Measurements from ENCODE around the gene GLUL. TPM values are rescaled to one million over a fixed set of nuclear protein-coding genes. Genes with fewer than 3 reads are reported as not detected.

The GLUL gene
- total and polyA plus RNA-seq, 2 of the 4 experiments (the other 2 are of a cell fraction): 131 to 385 TPM

GRCh38 chr1:182391362-182392049 lies at the start of gene GLUL (continued):
- TF ChIP-seq CEBPB (IDR thresholded peaks at IDR 0.05; ENCODE audit: low read depth, low read length): no peak
- TF ChIP-seq NFE2L2 (IDR thresholded peaks at IDR 0.05; ENCODE audit: low read depth, low read length): no peak
- TF ChIP-seq BHLHE40 (IDR thresholded peaks at IDR 0.05; ENCODE audit: low read depth, low read length): no peak
- peak; percentile 84 for TF ChIP-seq MAZ (IDR thresholded peaks at IDR 0.05; ENCODE audit: borderline replicate concordance, low read depth, low read length)
- no peak for TF ChIP-seq CHD1 (IDR thresholded peaks at IDR 0.05; ENCODE audit: low read depth, low read length)

GRCh38 chr1:182438326-182438725 lies 46.7 kb upstream of the GLUL start:
- Histone ChIP-seq H3K9me1 (ENCODE audit: insufficient read depth, low read length) (no peaks in the 10 kb centered on the region), H3K56ac (ENCODE audit: extremely low read depth, insufficient read depth, low read length) (no peak overlapping the region), H2AK5ac (ENCODE audit: low read depth, low read length) (no peak overlapping the region), H2AFZ (replicated peaks; ENCODE audit: low read length, poor library complexity) (no peak overlapping the region), H2BK20ac (ENCODE audit: low read depth, low read length) (no peak overlapping the region), H3K36me3 (ENCODE audit: control insufficient read depth, insufficient read depth, low read length) (no peaks in the 10 kb centered on the region), H3K27me3 (ENCODE audit: control insufficient read depth, insufficient read depth, low read length) (no peaks in the 10 kb centered on the region), H3K4me1 (ENCODE audit: control insufficient read depth, insufficient read depth, low read length) (no peaks in the 10 kb centered on the region), H3K4ac (ENCODE audit: low read depth, low read length) (no peak overlapping the region), H3K18ac (ENCODE audit: low read depth, low read length) (no peak overlapping the region), H4K91ac (ENCODE audit: insufficient read depth, low read depth, low read length) (no peak overlapping the region), H4K20me1 (ENCODE audit: insufficient read depth, low read length) (no peaks in the 10 kb centered on the region), H2BK120ac (ENCODE audit: low read depth, low read length) (no peak overlapping the region), H3K79me1 (ENCODE audit: low read depth in 1 of 2, low read length in 2 of 2) (no peaks in the 10 kb centered on the region), H3K9me3 (ENCODE audit: control insufficient read depth, insufficient read depth, low read length) (no peaks in the 10 kb centered on the region), H2BK15ac (ENCODE audit: low read depth, low read length) (no peak overlapping the region), H3K14ac (replicated peaks; ENCODE audit: low read depth, low read length) (no peak overlapping the region), H4K8ac (ENCODE audit: low read depth in 2 of 2, low read length in 2 of 2) (no peak overlapping the region), H3K23ac (ENCODE audit: low read depth, low read length) (no peak overlapping the region), H3K27ac (ENCODE audit: insufficient read depth, low read length) (no peak overlapping the region), H4K5ac (ENCODE audit: low read depth, low read length) (no peak overlapping the region), H3K4me2 (ENCODE audit: low read depth, low read length) (no peak overlapping the region), H2AK9ac (replicated peaks; ENCODE audit: low read depth, low read length, poor library complexity) (no peak overlapping the region), H2BK5ac (ENCODE audit: low read depth, low read length, poor library complexity, severe bottlenecking) (no peak overlapping the region), H3K4me3 (ENCODE audit: insufficient read depth, low read depth, low read length) (no peak overlapping the region), H3K9ac (ENCODE audit: low read depth, low read length) (no peak overlapping the region)
- dilution Hi-C loops (cut with HindIII; ENCODE audit: low sequenced_read_pairs, unreplicated experiment): no loop called here
- intact Hi-C loops (cut with micrococcal nuclease): no loop called here
- ATAC-seq (ENCODE audit: low read depth): no peak
- CTCF ChIA-PET: no interaction called here
- no peak for DNase-seq
- POLR2A ChIA-PET (ENCODE audit: unreplicated experiment): no interaction called here
- no TSS peak for BruUV-seq (replicated peaks)
- no CpG with 5 or more reads among the region's 1 CpG for WGBS, 2 experiments (ENCODE audit: extremely low coverage in 2 of 2, insufficient read length in 1 of 2)
- in situ Hi-C loops (cut with MboI; ENCODE audit: low sequenced_read_pairs): no loop called here
- TF ChIP-seq MAZ (IDR thresholded peaks at IDR 0.05; ENCODE audit: borderline replicate concordance, low read depth, low read length) (no peak), POLR2A (IDR thresholded peaks at IDR 0.05; ENCODE audit: low read depth, low read length) (no peak), CHD1 (IDR thresholded peaks at IDR 0.05; ENCODE audit: low read depth, low read length) (no peak), NFE2L2 (IDR thresholded peaks at IDR 0.05; ENCODE audit: low read depth, low read length) (no peak), MXI1 (IDR thresholded peaks at IDR 0.05; ENCODE audit: borderline replicate concordance, low read depth, low read length) (no peak), RAD21 (IDR thresholded peaks at IDR 0.05; ENCODE audit: low read length) (no peak), ELK1 (IDR thresholded peaks at IDR 0.05; ENCODE audit: borderline replicate concordance, low read depth, low read length) (no peak), BHLHE40 (IDR thresholded peaks at IDR 0.05; ENCODE audit: low read depth, low read length) (no peak), RCOR1 (IDR thresholded peaks at IDR 0.05; ENCODE audit: insufficient replicate concordance, low read length) (no peak), USF2 (IDR thresholded peaks at IDR 0.05; ENCODE audit: low read depth, low read length) (no peak), CTCF (conservative IDR thresholded peaks at IDR 0.05; ENCODE audit: low read depth, low read length) (no peak), CEBPB (IDR thresholded peaks at IDR 0.05; ENCODE audit: low read depth, low read length) (no peak), RFX5 (IDR thresholded peaks at IDR 0.05; ENCODE audit: low read depth, low read length) (no peak)
